Hematopoietic multipotent progenitor cell treated with erythropoietin and hydrocortisone succinate and interleukin-3 and kit ligand, for 17 days (in vitro differentiated cells): ENCODE measurements around the gene TNFRSF12A.
"Not testable (repeated sequence)": the region's sequence is repeated elsewhere in the genome, so short reads cannot be mapped to it uniquely, and the experiment has no call there.

Experiments used
- DNase-seq: peaks from one replicate; pipeline ENCODE4 v3.0.0-alpha.2; 2015; ENCODE audit warnings: low spot score

Gene TNFRSF12A

DNA sequence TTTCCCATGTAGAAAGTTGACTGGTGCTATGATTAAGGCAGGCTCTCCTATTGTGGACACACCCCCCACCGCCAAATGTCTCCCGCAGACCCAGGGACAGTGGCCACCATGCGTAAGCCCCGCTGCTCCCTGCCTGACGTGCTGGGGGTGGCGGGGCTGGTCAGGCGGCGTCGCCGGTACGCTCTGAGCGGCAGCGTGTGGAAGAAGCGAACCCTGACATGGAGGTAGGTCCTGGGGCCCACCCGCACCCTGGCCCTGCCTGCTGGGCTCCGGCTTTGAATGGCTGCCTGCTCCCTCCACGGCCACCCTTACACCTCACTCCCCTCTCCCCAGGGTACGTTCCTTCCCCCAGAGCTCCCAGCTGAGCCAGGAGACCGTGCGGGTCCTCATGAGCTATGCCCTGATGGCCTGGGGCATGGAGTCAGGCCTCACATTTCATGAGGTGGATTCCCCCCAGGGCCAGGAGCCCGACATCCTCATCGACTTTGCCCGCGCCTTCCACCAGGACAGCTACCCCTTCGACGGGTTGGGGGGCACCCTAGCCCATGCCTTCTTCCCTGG is 29.8 kb downstream of the TNFRSF12A start:
- no peak for DNase-seq

DNA sequence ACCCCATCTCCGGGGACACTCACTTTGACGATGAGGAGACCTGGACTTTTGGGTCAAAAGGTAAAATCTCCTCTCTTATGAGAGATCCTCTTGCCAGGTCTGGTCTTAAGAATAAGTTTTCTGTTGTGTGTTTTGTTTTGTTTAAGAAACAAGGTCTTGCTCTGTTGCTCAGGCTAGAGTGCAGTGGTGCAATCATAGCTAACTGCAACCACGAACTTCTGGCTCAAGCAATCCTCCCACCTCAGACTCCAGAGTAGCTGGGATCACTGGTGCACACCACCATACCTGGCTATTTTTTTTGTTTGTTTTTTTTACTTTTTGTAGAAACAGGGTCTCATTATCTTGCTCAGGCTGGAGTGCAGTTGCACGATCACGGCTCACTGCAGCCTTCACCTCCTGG is 30.3 kb downstream of the TNFRSF12A start:
- no peak for DNase-seq

DNA sequence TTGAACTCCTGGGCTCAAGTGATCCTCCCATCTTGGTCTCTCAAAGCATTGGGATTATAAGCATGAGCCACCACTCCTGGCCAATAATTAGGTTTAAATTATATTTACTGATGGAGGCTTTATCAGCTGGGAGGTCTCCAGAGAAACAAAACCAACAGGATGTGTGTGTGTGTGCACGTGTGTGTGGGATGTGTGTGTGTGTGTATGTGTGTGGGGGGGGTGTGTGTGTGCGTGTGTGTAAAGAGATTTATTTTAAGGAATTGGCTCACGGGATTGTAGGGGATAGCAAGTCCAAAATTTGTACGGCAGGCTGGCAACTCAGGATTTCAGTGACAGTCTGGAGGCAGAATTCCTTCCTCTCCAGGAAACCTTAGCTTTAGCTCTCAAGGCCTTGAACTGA is 30.8 kb downstream of the TNFRSF12A start:
- DNase-seq = no peak

DNA sequence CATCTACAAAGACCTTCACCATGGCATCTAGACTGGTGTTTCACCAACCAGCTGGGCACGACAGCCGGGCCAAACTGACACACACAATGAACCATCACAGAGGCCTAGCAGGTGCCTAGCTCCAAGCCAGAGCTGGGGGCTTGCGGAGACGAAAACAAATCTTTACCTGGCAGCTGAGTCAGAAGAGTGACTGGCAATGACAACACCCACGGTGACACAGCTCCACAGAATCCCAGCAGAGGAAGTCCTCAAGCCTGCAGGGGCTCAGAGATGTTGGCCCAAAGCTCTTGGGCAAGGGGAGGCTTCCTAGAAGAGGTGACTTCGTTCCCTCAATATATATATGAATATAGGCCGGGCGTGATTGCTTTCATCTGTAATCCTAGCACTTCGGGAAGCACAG is 31.3 kb downstream of the TNFRSF12A start:
- no peak for DNase-seq

DNA sequence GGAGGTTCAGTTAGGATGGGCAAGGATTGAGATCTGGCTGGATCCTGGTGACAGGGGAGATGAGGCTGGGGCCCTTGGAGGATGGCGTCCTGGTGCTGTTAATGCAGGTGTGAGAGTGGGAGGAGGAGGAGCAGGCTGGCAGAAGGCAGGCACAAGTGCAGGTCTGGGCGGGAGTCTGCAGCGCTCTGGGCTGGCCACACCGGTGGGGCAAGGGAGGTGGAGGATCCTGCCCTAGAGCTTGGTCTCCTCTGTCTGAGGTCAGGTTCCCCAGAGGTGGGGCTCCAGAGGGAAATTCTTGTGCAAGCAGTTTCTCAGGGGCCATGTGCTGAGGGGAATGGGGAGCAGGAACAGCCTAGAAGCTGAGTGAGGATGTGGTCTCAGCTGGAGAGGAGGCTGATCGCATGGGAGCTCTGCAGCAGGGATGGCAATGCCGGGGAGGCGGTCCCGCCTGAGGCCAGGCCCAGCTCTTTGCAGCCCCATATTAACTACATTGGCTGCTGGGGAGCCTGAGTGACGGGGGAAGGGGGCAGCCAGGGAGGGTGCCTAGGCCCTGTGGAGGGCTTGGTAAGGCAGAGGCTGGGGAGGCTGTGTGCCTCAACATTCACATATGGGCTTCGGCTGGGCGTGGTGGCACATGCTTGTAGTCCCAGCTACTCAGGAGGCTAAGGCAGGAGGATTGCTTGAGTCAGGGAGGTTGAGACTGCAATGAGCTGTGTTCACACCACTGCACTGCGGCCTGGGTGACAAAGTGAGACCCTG is 32.6 kb downstream of the TNFRSF12A start:
- DNase-seq = not testable (repeated sequence)

DNA sequence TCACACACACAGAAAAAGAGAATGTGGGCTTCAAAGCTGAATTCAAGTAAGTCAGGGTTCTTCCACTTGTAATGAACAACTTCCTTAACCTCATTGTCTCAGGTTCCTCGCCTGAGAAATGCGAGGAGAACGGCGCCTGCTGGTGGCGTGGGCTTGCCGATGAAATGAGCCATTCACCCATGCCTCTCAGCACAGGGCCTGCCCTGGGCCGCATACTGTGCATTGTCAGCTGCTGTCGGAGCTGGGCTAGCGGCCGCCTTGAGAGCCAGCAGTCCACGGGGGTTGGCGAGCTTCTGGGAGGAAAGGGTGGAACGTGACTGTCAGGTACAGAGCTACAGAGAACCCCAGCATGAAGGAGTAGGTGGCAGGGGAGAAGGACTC is 33.2 kb downstream of the TNFRSF12A start:
- not testable (repeated sequence) for DNase-seq

DNA sequence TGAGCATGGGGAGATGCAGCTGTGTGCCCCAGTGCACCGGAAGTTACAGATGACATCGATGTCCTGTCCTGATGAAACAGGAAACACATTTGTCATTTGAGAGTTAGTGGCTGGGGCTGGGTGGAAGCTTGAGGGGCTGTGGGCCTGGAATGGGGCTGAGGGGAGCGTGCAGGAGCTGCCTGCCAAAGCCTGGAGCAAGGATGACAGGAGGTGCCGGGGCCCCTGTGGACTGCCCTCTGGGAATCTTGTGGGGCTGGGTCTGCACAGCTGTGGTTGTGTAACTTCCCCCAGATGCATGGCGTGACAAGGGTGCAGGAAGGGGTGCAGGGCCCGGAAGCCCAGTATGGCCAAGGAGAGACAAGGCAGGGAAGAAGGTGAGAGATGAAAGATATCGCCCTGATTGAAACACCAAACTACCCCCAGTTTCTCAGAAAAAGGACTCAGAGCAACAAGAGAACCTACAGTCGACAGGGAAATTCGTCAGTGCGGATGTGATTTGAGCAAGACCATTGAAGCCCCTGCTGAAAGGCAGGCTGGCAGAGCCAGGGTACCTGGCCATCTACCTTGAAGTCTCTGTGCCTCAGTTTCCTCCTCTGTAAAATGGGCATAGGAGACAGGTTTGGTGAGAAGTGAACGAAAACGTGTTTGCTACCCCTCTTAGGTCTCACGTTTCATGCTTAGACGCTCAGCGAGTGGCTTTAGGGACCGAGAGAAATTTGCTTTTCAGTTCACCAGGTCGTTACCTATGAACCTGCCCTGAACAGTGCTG is 35.0 kb downstream of the TNFRSF12A start:
- no peak for DNase-seq

DNA sequence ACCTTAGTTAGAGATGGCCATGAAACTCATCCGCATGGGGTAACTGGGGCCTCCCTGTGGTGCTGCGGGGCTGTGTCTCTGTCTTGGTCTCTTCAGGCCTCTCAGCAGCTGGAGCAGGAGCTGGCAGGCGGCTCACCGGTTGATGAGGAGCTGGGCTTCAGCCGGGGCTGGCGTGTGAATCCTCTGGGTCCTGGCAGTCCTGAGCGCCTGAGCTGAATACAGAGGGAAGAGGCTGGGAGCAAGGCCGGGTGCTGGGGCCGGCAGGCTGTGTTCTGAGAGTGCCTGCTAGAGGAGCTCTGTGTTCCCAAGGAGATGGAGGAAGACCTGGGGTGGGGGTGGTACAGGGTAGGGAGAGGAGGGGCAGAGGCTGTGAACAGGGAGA is 35.6 kb downstream of the TNFRSF12A start:
- not testable (repeated sequence) for DNase-seq

DNA sequence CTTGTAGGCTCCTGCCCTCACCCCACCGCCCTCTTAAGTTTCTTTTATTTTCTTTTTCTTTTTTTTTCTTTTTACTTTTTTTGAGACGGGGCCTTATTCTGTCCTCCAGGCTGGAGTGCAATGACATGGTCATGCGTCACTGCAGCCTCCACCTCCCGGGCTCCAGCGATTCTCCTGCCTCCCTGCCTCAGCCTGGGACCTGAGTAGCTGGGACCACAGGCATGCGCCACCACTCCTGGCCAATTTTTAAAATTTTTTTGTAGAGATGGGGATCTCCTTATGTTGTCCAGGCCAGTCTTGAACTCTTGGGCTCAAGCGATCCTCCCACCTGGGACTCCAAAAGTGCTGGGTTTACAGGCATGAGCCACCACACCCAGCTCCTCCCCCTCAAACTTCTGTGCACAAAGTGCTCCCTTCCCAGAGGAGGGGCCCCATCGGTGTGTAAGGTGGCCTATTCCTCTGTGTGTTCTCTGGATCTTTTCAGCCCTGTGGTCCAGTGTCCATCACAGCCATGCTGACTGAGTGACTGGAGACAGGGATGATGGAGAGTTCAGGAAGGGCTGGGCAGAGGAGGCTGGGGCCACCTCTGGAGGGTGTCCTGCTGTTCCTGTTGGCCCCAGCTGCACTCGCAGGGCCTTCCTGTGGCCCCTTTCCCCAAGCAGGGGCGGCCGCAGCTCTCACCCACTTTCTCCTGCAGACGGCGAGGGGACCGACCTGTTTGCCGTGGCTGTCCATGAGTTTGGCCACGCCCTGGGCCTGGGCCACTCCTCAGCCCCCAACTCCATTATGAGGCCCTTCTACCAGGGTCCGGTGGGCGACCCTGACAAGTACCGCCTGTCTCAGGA is 36.4 kb downstream of the TNFRSF12A start:
- no peak for DNase-seq

DNA sequence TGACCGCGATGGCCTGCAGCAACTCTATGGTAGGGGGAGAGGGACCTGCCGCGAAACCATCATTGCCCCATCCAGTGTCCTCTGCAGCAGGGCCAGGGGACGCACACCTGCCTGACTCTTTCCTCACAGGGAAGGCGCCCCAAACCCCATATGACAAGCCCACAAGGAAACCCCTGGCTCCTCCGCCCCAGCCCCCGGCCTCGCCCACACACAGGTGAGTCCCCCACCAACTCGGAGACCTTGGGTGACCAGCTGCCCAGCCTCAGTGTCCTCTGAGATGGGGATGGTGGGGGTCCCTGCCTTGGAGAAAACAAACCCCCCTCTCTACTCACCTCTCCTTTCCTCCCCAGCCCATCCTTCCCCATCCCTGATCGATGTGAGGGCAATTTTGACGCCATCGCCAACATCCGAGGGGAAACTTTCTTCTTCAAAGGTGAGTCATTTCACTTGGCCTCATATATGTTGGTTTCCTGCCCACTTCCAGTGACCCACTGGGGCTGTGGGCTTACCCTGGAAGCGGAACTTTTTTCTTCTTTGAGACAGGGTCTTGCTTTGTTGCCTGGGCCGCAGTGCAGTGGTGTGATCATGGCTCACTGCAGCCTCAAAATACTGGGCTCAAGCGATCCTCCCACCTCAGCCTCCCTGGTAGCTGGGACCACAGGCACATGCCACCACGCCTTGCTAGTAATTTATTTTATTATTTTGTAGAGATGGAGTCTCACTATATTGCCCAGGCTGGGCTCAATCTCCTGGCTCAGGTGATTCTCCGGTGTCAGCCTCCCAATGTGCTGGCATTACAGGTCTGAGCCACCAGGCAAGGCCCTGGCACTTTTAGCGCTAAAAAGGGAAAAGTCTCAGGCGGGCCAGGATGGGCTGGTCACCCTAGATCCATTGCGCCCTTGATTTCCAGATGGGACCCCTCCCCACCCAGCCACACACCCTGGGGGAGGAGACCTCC is 37.3 kb downstream of the TNFRSF12A start:
- no peak for DNase-seq

DNA sequence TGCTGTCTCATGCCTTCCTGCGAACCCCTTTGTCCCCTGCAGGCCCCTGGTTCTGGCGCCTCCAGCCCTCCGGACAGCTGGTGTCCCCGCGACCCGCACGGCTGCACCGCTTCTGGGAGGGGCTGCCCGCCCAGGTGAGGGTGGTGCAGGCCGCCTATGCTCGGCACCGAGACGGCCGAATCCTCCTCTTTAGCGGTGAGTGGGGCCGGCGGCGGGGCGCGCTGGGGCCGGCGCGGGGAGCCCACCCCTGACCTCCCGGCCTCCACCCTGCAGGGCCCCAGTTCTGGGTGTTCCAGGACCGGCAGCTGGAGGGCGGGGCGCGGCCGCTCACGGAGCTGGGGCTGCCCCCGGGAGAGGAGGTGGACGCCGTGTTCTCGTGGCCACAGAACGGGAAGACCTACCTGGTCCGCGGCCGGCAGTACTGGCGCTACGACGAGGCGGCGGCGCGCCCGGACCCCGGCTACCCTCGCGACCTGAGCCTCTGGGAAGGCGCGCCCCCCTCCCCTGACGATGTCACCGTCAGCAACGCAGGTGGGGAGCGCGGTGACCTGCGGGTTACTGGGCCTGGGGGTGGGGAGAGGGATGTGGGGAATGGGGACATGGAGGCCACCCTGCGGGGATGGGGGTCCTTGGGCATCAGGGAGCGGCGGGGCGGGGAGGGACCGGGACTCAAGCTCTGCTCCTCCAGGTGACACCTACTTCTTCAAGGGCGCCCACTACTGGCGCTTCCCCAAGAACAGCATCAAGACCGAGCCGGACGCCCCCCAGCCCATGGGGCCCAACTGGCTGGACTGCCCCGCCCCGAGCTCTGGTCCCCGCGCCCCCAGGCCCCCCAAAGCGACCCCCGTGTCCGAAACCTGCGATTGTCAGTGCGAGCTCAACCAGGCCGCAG is 38.2 kb downstream of the TNFRSF12A start:
- peak; percentile 8 for DNase-seq

DNA sequence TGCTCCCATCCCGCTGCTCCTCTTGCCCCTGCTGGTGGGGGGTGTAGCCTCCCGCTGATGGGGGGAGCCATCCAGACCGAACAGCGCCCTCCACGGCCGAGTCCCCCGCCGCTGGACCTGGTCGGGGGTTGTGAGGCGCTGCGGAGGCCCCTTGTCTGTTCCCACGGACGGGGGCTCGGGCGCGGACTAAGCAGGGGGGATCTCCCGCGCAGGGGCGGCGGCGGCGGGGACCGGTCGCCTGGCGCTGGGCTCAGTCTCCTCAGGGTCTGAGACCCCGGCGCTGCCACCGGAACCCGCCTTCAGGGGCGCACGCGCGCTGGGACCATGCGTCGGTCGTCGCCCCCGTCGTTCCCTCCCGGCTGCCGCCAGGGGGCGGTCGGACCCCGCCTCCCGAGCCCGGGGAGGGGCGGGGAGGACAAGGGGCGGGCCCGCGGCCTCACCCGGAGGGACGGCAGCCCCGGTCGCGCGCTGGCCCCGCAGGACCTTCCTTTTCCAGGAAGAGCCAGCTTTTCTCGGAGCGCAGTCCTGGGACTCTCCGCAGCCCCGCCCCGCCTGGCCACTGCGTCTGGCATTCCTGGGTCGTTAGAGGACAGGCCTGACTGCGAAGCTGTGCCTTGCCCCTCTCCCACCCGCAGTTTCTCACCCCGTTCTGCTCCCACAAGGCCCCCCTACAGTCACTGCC is 39.0 kb downstream of the TNFRSF12A start:
- peak; percentile 76 for DNase-seq

DNA sequence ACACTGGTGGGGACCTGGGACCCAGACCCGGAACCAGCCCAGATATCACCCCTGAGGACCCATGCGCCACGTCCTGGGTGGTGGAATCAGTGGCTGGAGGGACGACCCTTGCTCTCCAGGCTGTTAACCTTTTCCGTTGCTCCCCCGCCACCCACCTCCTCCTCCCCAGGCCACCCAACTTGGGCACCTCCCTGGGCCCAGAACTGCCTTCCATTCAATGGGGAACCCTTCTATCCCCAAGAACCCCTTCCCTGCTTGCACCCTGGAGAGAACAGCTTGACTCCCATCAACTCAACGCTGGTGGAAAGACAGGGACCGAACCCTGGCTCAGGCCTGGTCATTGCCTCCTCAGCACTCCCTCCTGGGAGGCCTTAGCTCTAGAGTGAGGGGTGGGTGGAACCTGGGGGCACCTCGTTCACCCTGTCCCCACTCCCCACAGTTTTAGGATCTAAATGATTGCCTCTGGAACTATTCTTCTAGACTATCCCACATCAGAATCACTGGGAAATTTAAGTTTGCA is 39.6 kb downstream of the TNFRSF12A start:
- no peak for DNase-seq

DNA sequence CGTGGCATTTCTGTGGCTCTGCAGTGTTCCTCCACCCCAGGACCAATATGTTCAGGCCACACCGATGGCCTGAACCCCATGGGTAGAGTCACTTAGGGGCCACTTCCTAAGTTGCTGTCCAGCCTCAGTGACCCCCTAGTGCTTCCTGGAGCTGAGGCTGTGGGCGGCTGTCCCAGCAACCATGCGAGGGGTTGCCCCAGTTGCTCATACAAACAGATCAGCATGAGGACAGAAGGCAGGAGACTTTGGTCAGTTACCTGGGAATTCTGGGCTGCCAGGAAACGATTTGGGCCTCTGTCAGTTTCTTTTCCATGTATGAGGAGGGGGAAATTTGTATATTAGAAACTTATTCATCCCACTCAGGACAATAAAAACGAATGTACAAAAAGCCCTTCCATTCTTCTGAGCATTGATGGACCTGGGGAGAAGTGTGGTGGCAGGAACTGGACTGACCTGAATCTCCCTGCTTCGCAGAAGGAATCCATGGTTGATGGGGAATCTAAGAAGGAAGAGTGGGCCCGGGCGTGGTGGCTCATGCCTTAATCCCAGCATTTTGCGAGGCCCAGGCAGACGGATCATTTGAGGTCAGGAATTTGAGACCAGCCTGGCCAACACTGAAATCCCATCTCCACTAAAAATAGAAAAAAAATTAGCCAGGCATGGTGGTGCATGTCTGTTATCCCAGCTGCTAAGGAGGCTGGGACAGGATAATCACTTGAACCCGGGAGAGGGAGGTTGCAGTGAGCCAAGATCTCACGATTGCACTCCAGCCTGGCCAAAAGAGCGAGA is 40.4 kb downstream of the TNFRSF12A start:
- no peak for DNase-seq

DNA sequence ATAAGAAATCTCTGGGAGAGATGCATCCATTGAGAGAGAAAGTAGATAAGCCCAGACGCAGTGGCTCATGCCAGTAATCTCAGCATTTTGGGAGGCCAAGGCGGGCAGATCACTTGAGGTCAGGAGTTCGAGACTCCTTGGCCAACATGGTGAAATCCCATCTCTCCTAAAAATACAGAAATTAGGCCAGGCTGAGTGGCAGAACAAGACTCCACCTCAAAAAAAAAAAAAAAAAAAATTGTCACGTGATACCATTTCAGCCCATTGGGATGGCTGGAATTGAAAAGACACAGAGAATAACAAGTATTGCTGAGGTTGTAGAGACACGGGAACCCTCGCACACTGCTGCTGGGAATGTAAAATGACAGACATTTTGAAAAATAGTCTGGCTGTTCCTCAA is 42.4 kb downstream of the TNFRSF12A start:
- no peak for DNase-seq

DNA sequence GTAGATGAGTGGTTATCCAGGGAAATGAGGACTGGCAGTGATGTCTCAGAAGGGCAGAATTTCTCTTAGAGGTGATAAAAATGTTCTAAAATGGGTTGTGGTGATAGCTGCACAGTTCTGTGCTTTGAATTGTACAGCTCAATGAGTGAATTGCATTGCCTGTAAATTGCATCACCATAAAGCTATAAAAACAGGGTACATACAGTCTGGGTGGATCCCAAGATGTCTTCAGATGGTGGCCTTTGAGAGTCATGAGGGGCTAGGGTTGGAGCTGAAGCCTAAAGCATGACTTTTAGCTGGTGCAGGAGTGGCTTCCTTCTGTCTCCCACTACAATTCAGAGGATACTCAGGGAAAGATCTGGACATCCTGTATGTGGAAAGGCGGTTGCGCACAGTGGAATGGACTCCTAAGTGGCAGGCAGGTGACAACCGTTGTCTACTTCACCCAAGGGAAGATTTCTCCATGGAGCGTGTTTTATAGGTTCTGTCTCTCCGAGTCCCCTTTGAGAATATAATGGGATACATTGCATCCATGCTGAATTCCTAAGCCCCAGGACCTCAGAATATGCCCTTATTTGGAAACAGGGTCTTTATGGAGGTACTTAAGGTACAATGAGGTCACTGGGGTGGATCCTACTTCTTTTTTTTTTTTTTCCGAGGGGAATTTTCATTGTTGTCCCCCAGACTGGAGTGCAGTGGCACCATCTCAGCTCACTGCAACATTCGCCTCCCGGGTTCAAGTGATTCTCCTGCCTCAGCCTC is 43.6 kb downstream of the TNFRSF12A start:
- DNase-seq = no peak

DNA sequence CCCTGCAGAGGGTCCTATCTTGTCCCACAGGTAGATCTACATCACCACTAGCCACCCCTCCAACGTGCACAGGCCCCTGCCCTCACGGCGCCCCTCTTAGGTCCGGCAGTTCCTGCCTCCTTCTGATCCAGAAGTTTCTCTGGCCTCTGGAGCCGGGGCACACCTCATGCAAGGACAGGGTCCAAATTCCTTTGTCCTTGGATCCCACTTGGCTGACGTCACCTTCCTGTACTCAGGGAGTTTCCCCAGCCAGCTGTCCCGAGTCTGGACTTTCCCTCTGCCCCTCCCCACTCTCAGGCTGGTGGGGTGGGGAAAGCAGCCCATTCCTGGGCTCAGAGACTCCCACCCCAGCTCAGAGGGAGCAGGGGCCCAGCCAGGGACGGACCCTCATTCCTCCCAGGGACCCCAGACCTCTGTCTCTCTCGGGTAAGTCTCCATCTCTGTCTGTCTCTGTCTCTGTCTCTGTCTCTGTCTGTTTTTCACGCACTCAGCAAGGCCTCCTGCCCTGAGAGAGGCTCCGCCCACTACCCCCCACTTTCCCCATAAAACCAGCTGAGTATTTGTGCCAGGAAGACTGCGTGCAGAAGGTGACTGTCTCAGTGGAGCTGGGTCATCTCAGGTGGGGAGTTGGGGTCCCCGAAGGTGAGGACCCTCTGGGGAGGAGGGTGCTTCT is 45.0 kb downstream of the TNFRSF12A start, which contains the start of gene IL32:
Gene IL32 (plus strand): TSS at position 572 of the 673 bp plus-strand sequence. CDS start 172 bp downstream, outside the sequence.
- DNase-seq = no peak
